Smooth muscle cell (in vitro differentiated cells): Measurements from ENCODE around the gene TMEM80. TPM values are rescaled to one million over a fixed set of nuclear protein-coding genes. Genes with fewer than 3 reads are reported as not detected.

Experiments
- DNase-seq: peaks from one replicate; lab custom pipeline; 2025; ENCODE audit not compliant: unreplicated experiment; lab: John Stamatoyannopoulos, UW
- H2AFZ ChIP-seq: fragments of 200-600 bp; sonication (generic); 2 replicates; pipeline ENCODE4 v1.6.0; 2016; ENCODE audit warnings: antibody characterized with exemption, low read depth, mild to moderate bottlenecking
- H3F3A ChIP-seq: fragments of 200-600 bp; sonication (generic); 2 replicates; pipeline ENCODE4 v1.6.0; 2017; ENCODE audit warnings: antibody characterized with exemption, low read depth
- H3K27ac ChIP-seq: fragments of 200-600 bp; sonication (generic); 2 replicates; pipeline ENCODE4 v1.5.1; 2016; ENCODE audit warnings: low read depth, mild to moderate bottlenecking
- H3K27me3 ChIP-seq: fragments of 200-600 bp; sonication (generic); 2 replicates; pipeline ENCODE4 v1.6.1; 2016; ENCODE audit warnings: low read depth, mild to moderate bottlenecking
- H3K36me3 ChIP-seq: fragments of 200-600 bp; sonication (generic); 2 replicates; pipeline ENCODE4 v1.5.1; 2016; ENCODE audit warnings: low read depth
- H3K4me1 ChIP-seq: fragments of 200-600 bp; sonication (generic); 2 replicates; pipeline ENCODE4 v1.5.1; 2016; ENCODE audit warnings: low read depth
- H3K4me2 ChIP-seq: fragments of 200-600 bp; sonication (generic); 2 replicates; pipeline ENCODE4 v1.6.0; 2016; ENCODE audit warnings: mild to moderate bottlenecking
- H3K4me3 ChIP-seq: fragments of 200-600 bp; sonication (generic); 2 replicates; pipeline ENCODE4 v1.5.1; 2016; ENCODE audit warnings: mild to moderate bottlenecking
- H3K79me2 ChIP-seq: fragments of 200-600 bp; sonication (generic); 2 replicates; pipeline ENCODE4 v1.6.0; 2016; ENCODE audit warnings: low read depth, mild to moderate bottlenecking
- H3K9ac ChIP-seq: fragments of 200-600 bp; sonication (generic); 2 replicates; pipeline ENCODE4 v1.6.0; 2016; ENCODE audit warnings: low read depth
- H3K9me3 ChIP-seq: fragments of 200-600 bp; sonication (generic); replicated peaks from 2 replicates; pipeline ENCODE4 v1.5.1; 2016; ENCODE audit warnings: low read depth
- H4K20me1 ChIP-seq: fragments of 200-600 bp; sonication (generic); 2 replicates; pipeline ENCODE4 v1.6.0; 2016; ENCODE audit warnings: low read depth
- CTCF ChIP-seq: fragments of 200-600 bp; sonication (generic); IDR thresholded peaks from 2 replicates; pipeline ENCODE4 v1.5.1; 2017; ENCODE audit warnings: borderline replicate concordance, mild to moderate bottlenecking, antibody characterized with exemption; ENCODE audit not compliant: insufficient read depth, poor library complexity, severe bottlenecking
- WGBS: methylation state at CpG from one replicate; pipeline ENCODE4 v1.1.7; 2016; ENCODE audit warnings: low lambda C conversion rate; 5-methylcytosine and 5-hydroxymethylcytosine counted together
- polyA plus RNA-seq: library from polyadenylated mRNA; unstranded; fragments of >200 nt; fragmentation: Nextera tagmentation; extraction: Ambion mirVana; gene quantifications from 2 replicates; pipeline ENCODE4 v1.2.1, GENCODE V29; 2016
- total RNA-seq: library from RNA; depleted of rRNA; stranded (reverse); fragments of >200 nt; gene quantifications from 2 replicates; pipeline ENCODE4 v1.2.3, GENCODE V29; 2014

Gene TMEM80
- total and polyA plus RNA-seq, 2 experiments from 2014 or later: 5.5 to 14.3 TPM

DNA sequence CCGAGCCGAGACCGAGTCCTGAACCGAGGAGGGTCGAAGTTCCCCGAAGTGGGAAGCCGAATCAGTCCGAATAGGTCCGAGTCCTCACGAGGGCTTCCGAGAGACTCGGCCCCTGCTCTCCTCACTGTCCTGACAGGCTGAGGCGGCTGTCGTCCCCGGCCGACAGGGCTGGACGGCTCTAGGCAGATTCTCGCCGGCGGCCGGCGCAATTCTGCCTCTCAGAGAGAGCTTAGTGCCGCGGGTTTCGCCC lies 403 bp upstream of the TMEM80 start:
- Histone ChIP-seq H3K9me3 (no peaks in the 10 kb centered on the region), H3K36me3 (no peaks in the 10 kb centered on the region), H3K27me3 (no peaks in the 10 kb centered on the region), H3K9ac (peak overlapping the region; percentile 100), H3K27ac (peak overlapping the region; percentile 100), H3K4me2 (peak overlapping the region; percentile 96), H2AFZ (peak overlapping the region; percentile 76), H3K79me2 (peaks cover 24% of the 10 kb centered on the region), H3K4me3 (peak overlapping the region; percentile 91), H4K20me1 (peaks cover 72% of the 10 kb centered on the region), H3F3A (peaks cover 16% of the 10 kb centered on the region), H3K4me1 (peaks cover 36% of the 10 kb centered on the region)
- no peak for TF ChIP-seq CTCF
- DNase-seq: peak; percentile 98
- under 1% methylated on average over 25 of the region's 25 CpGs for WGBS

DNA sequence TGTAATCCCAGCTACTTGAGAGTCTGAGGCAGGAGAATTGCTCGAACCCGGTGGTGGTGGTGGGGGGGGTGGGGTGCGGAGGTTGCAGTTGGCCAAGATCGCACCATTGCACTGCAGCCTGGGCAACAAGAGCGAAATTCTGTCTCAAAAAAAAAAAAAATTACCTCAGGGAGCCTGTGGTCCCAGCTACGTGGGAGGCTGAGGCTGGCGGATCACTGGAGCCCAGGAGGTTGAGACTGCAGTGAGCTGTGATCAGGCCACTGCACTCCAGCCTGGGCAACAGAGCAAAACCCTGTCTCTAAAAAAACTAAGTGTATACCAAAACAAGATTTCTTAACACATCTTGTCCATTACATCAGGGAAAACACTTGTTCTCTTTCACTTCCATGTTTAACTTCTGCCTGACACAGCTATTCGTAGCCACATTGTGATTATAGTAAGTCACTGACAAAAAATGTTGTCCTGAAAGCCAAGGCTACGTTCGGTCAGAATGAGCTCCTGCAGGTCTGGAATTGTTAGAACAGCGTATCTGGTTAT lies 1.4 kb downstream of the TMEM80 start:
- H3K27me3 ChIP-seq: no peaks in the 10 kb centered on the region
- peaks cover 64% of the 10 kb centered on the region for H4K20me1 ChIP-seq
- no peaks in the 10 kb centered on the region for H3K36me3 ChIP-seq
- peak overlapping the region; percentile 96 for H3K4me2 ChIP-seq
- H3K27ac ChIP-seq: peak overlapping the region; percentile 100
- peaks cover 28% of the 10 kb centered on the region for H3K79me2 ChIP-seq
- peak overlapping the region; percentile 91 for H3K4me3 ChIP-seq
- no peak overlapping the region for H2AFZ ChIP-seq
- DNase-seq: no peak
- 60% methylated on average over 11 of the region's 11 CpGs for WGBS
- peak overlapping the region; percentile 100 for H3K9ac ChIP-seq
- peaks cover 16% of the 10 kb centered on the region for H3F3A ChIP-seq
- no peaks in the 10 kb centered on the region for H3K9me3 ChIP-seq
- no peak for TF ChIP-seq CTCF
- H3K4me1 ChIP-seq: peaks cover 36% of the 10 kb centered on the region

DNA sequence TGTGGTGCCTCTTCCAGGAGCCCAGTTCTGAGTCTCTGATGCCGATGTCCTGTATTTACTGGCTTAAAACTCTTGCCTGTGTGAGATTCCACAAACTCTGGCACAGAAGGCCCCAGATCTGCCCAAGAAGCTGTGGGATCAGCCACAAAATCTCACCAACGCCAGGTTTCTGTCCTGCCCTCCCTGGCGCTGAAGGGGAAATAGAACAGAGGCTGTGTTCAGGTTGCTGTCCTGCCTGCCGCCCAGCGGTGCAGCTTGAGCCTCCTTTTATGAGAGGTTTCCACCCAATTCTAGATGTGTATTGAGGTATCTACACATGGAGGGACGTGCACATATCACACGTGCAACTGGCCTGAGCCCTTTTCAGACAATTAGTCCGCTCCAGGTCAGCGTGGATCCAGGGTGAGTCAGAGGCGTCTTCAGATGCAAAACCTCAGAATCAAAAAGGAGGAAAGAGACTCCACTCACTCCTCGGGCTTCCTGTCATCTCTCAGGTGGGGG lies 2.2 kb downstream of the TMEM80 start:
- WGBS: 57% methylated on average over 11 of the region's 11 CpGs
- Histone ChIP-seq H3K79me2 (peaks cover 24% of the 10 kb centered on the region), H3K4me2 (peak overlapping the region; percentile 96), H2AFZ (no peak overlapping the region), H3K27ac (peak overlapping the region; percentile 100), H3F3A (peaks cover 16% of the 10 kb centered on the region), H3K4me1 (peaks cover 35% of the 10 kb centered on the region), H3K4me3 (no peak overlapping the region), H3K36me3 (no peaks in the 10 kb centered on the region), H4K20me1 (peaks cover 61% of the 10 kb centered on the region), H3K9ac (peak overlapping the region; percentile 100), H3K9me3 (no peaks in the 10 kb centered on the region), H3K27me3 (no peaks in the 10 kb centered on the region)
- DNase-seq: no peak
- no peak for TF ChIP-seq CTCF

GRCh38 chr11:698493-699115 lies 3.0 kb downstream of the TMEM80 start:
- Histone ChIP-seq H3K4me2 (peak overlapping the region; percentile 96), H4K20me1 (peaks cover 61% of the 10 kb centered on the region), H3K9me3 (no peaks in the 10 kb centered on the region), H3K27me3 (no peaks in the 10 kb centered on the region), H3F3A (peaks cover 16% of the 10 kb centered on the region), H3K27ac (peak overlapping the region; percentile 100), H3K9ac (no peak overlapping the region), H3K4me1 (peaks cover 27% of the 10 kb centered on the region), H2AFZ (no peak overlapping the region), H3K79me2 (peaks cover 17% of the 10 kb centered on the region), H3K4me3 (no peak overlapping the region), H3K36me3 (no peaks in the 10 kb centered on the region)
- no peak for DNase-seq
- WGBS: 80% methylated on average over 17 of the region's 17 CpGs
- TF ChIP-seq CTCF: no peak
